NCI-H2227 (cell line): Measurements from ENCODE around the gene PCDHGB7.
"Not testable (repeated sequence)": the region's sequence is repeated elsewhere in the genome, so short reads cannot be mapped to it uniquely, and the experiment has no call there.

Source experiments
- DNase-seq: peaks from one replicate; lab custom pipeline; 2025; ENCODE audit not compliant: unreplicated experiment; lab: John Stamatoyannopoulos, UW

PCDHGB7 gene

DNA sequence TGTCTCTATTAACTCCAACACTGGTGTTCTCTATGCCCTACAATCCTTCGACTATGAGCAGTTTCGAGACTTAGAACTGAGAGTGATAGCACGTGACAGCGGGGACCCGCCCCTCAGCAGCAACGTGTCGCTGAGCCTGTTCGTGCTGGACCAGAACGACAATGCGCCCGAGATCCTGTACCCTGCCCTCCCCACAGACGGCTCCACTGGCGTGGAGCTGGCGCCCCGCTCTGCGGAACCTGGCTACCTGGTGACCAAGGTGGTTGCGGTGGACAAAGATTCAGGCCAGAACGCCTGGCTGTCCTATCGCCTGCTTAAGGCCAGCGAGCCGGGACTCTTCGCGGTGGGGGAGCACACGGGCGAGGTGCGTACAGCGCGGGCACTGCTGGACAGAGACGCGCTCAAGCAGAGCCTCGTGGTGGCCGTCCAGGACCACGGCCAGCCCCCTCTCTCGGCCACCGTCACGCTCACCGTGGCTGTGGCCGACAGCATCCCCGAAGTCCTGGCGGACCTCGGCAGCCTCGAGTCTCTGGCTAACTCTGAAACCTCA lies 5.3 kb downstream of the PCDHGB7 start:
- no peak for DNase-seq

GRCh38 chr5:141427783-141428426 lies 10.4 kb downstream of the PCDHGB7 start:
- no peak for DNase-seq

GRCh38 chr5:141430332-141431113 lies 13.0 kb downstream of the PCDHGB7 start, which contains the start of gene PCDHGA12:
TSS of gene PCDHGA12 (plus strand) at chr5:141430507. CDS start at chr5:141430760, 253 bp downstream.
- no peak for DNase-seq

- no peak for DNase-seq
Measured at GRCh38 chr5:141431286-141431685, 13.8 kb downstream of the PCDHGB7 start.

- DNase-seq, result not testable (repeated sequence)
Measured at GRCh38 chr5:141432308-141432707, 14.8 kb downstream of the PCDHGB7 start.

- DNase-seq, result not testable (repeated sequence)
Measured at GRCh38 chr5:141432726-141433125, 15.2 kb downstream of the PCDHGB7 start.

DNA sequence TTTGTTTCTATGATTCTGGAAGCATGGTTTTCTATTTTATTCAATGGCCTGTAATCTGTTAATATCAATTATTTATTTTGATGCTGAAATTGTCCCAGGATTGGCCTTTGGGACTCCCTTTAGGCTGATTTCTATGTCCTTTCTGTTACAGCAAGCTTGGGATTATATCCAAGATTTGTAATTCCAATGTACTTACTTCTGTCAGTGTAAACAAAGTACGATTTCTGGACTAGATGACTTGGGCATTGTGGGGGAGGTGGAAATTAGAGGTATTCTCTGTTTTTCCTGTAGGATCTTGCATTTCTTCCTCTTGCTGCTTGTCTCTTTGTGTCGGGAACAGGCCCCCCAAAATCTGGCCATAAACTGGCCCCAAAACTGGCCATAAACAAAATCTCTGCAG lies 16.5 kb downstream of the PCDHGB7 start:
- DNase-seq, result no peak

DNA sequence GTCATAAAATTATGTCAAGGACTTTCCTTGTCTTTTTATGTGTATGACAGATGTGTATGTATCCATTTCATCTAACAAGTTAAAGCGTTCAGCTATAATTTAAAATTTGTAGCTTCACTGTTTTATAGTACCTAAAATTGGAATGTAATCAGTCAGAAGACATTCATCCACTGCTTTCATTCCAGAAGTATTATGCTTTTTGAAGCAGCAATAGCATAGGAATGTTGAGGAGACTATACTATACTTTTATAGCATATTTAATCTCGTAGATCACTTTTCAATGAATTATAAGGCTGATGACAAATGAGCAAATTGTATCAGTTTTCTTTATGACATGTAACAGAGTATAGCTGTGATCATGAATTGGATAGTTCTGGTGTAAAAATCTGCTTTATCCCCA lies 19.7 kb downstream of the PCDHGB7 start:
- DNase-seq, result no peak

DNA sequence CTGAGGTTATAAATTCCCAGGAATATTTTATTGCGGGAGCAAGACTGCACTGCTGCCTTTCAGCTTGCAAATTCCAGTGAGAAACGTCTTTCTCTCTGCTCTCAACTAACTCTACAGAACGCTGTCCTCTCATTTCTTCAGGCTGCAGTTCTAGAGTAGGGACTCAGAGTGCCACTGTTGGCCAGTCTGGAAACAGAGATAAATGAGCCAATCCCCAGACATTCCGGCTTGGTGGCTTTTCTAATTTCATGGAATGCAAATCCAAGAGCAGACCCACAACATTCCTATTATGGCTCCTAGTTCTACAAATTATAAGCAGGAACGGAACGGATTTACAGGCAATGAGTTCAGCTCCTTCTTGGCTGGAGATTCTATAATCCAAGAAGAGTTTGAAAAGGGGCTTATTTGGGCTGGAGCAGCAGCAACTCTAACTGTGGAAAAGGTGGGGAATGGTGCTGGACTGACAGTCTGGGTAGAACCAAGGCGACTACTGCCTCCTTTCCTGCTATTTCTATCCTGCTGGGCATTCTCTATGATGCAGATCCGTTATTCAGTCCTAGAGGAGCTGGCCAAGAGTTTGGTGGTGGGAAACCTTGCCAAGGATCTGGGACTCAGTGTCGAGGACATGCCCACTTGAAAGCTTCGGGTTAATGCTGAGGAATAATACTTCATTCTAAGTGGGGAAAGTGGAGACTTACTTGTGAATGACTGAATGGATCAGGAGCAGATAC lies 22.1 kb downstream of the PCDHGB7 start:
- DNase-seq, result no peak

DNA sequence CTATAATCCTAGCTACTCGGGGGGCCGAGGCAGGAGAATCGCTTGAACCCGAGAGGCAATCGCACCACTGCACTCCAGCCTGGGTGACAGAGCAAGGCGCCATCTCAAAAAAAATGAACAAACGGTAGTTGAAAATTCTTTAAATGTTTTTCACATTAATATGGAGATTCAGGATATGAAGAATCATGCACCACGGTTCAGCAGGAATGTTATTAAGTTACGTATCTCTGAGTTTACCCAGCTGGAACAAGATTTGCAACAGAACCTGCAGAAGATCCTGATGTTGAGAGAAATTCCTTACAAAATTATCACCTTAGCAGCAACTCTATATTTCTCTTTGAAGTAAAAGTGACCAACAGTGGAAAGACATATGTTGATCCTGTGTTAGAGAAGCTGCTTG lies 22.9 kb downstream of the PCDHGB7 start:
- no peak for DNase-seq

GRCh38 chr5:141441571-141442170 lies 24.2 kb downstream of the PCDHGB7 start:
- DNase-seq, result no peak

GRCh38 chr5:141465351-141465750 lies 47.9 kb downstream of the PCDHGB7 start:
- DNase-seq, result no peak
